ENCODE data around the gene ZNF441. TPM values are rescaled to one million over a fixed set of nuclear protein-coding genes. Genes with fewer than 3 reads are reported as not detected.

ZNF441 gene
- total RNA-seq, 1 experiment from 2014 or later: 0.85 TPM

DNA sequence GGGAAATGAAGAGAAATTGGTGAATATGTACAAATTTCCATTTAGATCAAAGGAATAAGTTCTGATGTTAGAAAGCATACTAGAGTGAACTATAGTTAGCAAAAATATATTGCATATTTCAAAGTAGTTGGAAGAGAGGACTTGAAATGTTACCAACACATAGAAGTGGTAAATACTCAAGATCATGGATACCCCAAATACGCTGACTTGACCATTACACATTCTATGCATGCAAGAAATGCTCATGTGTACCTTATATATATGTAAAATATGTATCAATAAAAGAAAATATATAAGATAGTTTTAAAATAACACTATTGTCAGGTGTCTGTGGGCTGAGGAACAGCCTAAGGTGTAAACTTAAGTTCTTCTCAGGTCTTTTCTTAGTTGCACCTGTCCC, 17.0 kb downstream of the ZNF441 start:
- H4K8ac ChIP-seq (replicated peaks; ENCODE audit: insufficient read length, low read depth, low read length): no peak overlapping the region
- peaks cover 23% of the 10 kb centered on the region for H3K9me3 ChIP-seq (ENCODE audit: control insufficient read depth, low read depth, low read length)
- H3K79me1 ChIP-seq (ENCODE audit: insufficient read depth, low read depth, low read length, poor library complexity, severe bottlenecking): no peaks in the 10 kb centered on the region
- no peak overlapping the region for H3K23ac ChIP-seq (ENCODE audit: insufficient read length, low read depth, low read length)
- TF ChIP-seq, protein P1, sequence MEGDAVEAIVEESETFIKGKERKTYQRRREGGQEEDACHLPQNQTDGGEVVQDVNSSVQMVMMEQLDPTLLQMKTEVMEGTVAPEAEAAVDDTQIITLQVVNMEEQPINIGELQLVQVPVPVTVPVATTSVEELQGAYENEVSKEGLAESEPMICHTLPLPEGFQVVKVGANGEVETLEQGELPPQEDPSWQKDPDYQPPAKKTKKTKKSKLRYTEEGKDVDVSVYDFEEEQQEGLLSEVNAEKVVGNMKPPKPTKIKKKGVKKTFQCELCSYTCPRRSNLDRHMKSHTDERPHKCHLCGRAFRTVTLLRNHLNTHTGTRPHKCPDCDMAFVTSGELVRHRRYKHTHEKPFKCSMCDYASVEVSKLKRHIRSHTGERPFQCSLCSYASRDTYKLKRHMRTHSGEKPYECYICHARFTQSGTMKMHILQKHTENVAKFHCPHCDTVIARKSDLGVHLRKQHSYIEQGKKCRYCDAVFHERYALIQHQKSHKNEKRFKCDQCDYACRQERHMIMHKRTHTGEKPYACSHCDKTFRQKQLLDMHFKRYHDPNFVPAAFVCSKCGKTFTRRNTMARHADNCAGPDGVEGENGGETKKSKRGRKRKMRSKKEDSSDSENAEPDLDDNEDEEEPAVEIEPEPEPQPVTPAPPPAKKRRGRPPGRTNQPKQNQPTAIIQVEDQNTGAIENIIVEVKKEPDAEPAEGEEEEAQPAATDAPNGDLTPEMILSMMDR (conservative IDR thresholded peaks at IDR 0.05): no peak
- H3K4me2 ChIP-seq (ENCODE audit: insufficient read depth, insufficient read length, low read length): no peak overlapping the region
- Mint-ChIP-seq H3K4me3 (no peak overlapping the region), H3K36me3 (ENCODE audit: insufficient read depth in 1 of 3, low read depth in 3 of 3) (peaks cover 24 to 41% (median 27%) of the 10 kb centered on the region in 3 experiments), H3K27ac (no peak overlapping the region), H3K27me3 (ENCODE audit: low read depth) (peaks cover 22% of the 10 kb centered on the region), H3K4me1 (no peaks in the 10 kb centered on the region), H3K9me3 (peaks cover 71 to 73% of the 10 kb centered on the region in 2 experiments)
- no peak overlapping the region for H3K18ac ChIP-seq (ENCODE audit: insufficient read length, low read depth, low read length)
- no peak overlapping the region for H2BK15ac ChIP-seq (ENCODE audit: low read depth, low read length)
- H2AFZ ChIP-seq (ENCODE audit: low read length): no peak overlapping the region
- no peaks in the 10 kb centered on the region for H4K20me1 ChIP-seq (ENCODE audit: control insufficient read depth, insufficient read depth, insufficient read length)
- H3K23me2 ChIP-seq (ENCODE audit: insufficient read length, low read depth, low read length, poor library complexity, severe bottlenecking): no peaks in the 10 kb centered on the region
- no peak overlapping the region for H4K5ac ChIP-seq (ENCODE audit: insufficient read length, low read depth, low read length)
- H3K14ac ChIP-seq (ENCODE audit: insufficient read depth, low read length): no peak overlapping the region
- H2BK5ac ChIP-seq (ENCODE audit: insufficient read length, low read length): no peak overlapping the region
- H2BK20ac ChIP-seq (ENCODE audit: low read depth, low read length, poor library complexity, severe bottlenecking): no peak overlapping the region
- H2BK12ac ChIP-seq (ENCODE audit: insufficient read length, low read depth, low read length): no peak overlapping the region
- H3K27ac ChIP-seq (ENCODE audit: insufficient read length, low read depth, low read length): no peak overlapping the region
- no peak overlapping the region for H3K9ac ChIP-seq (ENCODE audit: extremely low read depth, insufficient read length, low read length)
- no peak for DNase-seq
- no peak overlapping the region for H4K91ac ChIP-seq (ENCODE audit: insufficient read length, low read depth, low read length)
- H3K27me3 ChIP-seq (ENCODE audit: insufficient read depth, low read length): no peaks in the 10 kb centered on the region
- WGBS (ENCODE audit: extremely low coverage, insufficient read length, low lambda C conversion rate): no CpG with 5 or more reads among the region's 1 CpG
- no peak overlapping the region for H3T11ph ChIP-seq (ENCODE audit: low read length)
- no peak overlapping the region for H2BK120ac ChIP-seq (ENCODE audit: low read depth, low read length, poor library complexity, severe bottlenecking)
- H3K56ac ChIP-seq (ENCODE audit: insufficient read length, low read depth, low read length): no peak overlapping the region
- no peaks in the 10 kb centered on the region for H3K79me2 ChIP-seq (ENCODE audit: insufficient read depth, low read length)
- no peak overlapping the region for H3K4ac ChIP-seq (ENCODE audit: low read depth, low read length)
- H3K4me1 ChIP-seq (ENCODE audit: insufficient read depth, low read length): no peaks in the 10 kb centered on the region
- H2AK5ac ChIP-seq (ENCODE audit: insufficient read length, low read length): no peak overlapping the region
